ENCODE data around the gene ZNF534. TPM values are rescaled to one million over a fixed set of nuclear protein-coding genes. Genes with fewer than 3 reads are reported as not detected.

The ZNF534 gene
- total and polyA plus RNA-seq, 2 of the 8 experiments (the other 6 are each of a cell fraction or from before 2014, with no cell fraction given): not detected

- TF ChIP-seq CTCF (IDR thresholded peaks at IDR 0.05; ENCODE audit: control extremely low read depth in 1 of 3, insufficient read depth in 1 of 3, low read depth in 1 of 3, low read length in 3 of 3): no peak
- TF ChIP-seq POLR2AphosphoS5 (IDR thresholded peaks at IDR 0.05; ENCODE audit: low read depth, low read length): no peak
- no peak for TF ChIP-seq CHD7 (IDR thresholded peaks at IDR 0.05; ENCODE audit: insufficient replicate concordance, low read length)
- TF ChIP-seq RXRA (IDR thresholded peaks at IDR 0.05; ENCODE audit: insufficient read depth, low read depth, low read length): no peak
Observed at GRCh38 chr19:52498571-52498970, 69.6 kb downstream of the ZNF534 start (continued).

All from H1 (cell line).